Suprapubic skin (tissue), 4 donors: Measurements from ENCODE around the gene GDPD5. TPM values are rescaled to one million over a fixed set of nuclear protein-coding genes. Genes with fewer than 3 reads are reported as not detected.
A peak's percentile ranks its signal among the peaks of the same experiment; 100 is the strongest.

ENCODE experiments used
- DNase-seq, 2 donors: peaks; one replicate each; pipeline ENCODE4 v3.0.0-alpha.2; 2019; ENCODE audit warnings: low spot score in 2 of 2
- H3K27ac ChIP-seq: fragments of 200-600 bp; sonication (generic); one replicate; pipeline ENCODE4 v1.5.1; 2019
- H3K27me3 ChIP-seq: fragments of 200-600 bp; sonication (generic); one replicate; pipeline ENCODE4 v1.5.1; 2019
- H3K36me3 ChIP-seq: fragments of 200-600 bp; sonication (generic); one replicate; pipeline ENCODE4 v1.5.1; 2019
- H3K4me1 ChIP-seq: fragments of 200-600 bp; sonication (generic); one replicate; pipeline ENCODE4 v1.5.1; 2019
- H3K4me3 ChIP-seq: fragments of 200-600 bp; sonication (generic); one replicate; pipeline ENCODE4 v1.5.1; 2019; ENCODE audit warnings: mild to moderate bottlenecking
- H3K9me3 ChIP-seq: fragments of 200-600 bp; sonication (generic); one replicate; pipeline ENCODE4 v1.5.1; 2019
- CTCF ChIP-seq, 2 donors: fragments of 200-600 bp in 1 of 2; fragments of 450-650 bp in 1 of 2; sonication (generic) in 1 of 2; IDR thresholded peaks; one replicate each; pipeline ENCODE4 v1.5.1; 2016 to 2019; ENCODE audit warnings: antibody characterized with exemption in 2 of 2, mild to moderate bottlenecking in 1 of 2, moderate library complexity in 1 of 2
- EP300 ChIP-seq: sonication (generic); formaldehyde crosslinking; IDR thresholded peaks from one replicate; pipeline ENCODE4 v1.6.1; 2017; ENCODE audit warnings: antibody characterized with exemption
- POLR2A ChIP-seq, 2 donors: fragments of 450-650 bp; IDR thresholded peaks; one replicate each; pipeline ENCODE4 v1.6.1; 2017; ENCODE audit warnings: antibody characterized with exemption in 2 of 2, mild to moderate bottlenecking in 2 of 2, moderate library complexity in 2 of 2
- POLR2AphosphoS5 ChIP-seq, 3 donors: sonication (generic); formaldehyde crosslinking; IDR thresholded peaks; one replicate each; pipeline ENCODE4 v1.6.1; 2017; ENCODE audit warnings: antibody characterized with exemption in 3 of 3
- WGBS: methylation state at CpG from one replicate; pipeline ENCODE4 v1.1.5; 2018; 5-methylcytosine and 5-hydroxymethylcytosine counted together
- total RNA-seq, 4 donors: library from RNA; depleted of rRNA; stranded (reverse); fragments of >200 nt; gene quantifications; one replicate each; pipeline ENCODE4 v1.1.0, GENCODE V29; 2016

The GDPD5 gene
- total RNA-seq, 4 donors from 2014 or later, result 2.3 to 13.4 (median 5.4) TPM

GRCh38 chr11:75534259-75535069 lies 8.7 kb upstream of the GDPD5 start:
- H3K27ac ChIP-seq, result no peak overlapping the region
- no peak overlapping the region for H3K4me3 ChIP-seq
- no peaks in the 10 kb centered on the region for H3K9me3 ChIP-seq
- no peak for TF ChIP-seq CTCF (IDR thresholded peaks at IDR 0.05)
- no peak for TF ChIP-seq EP300
- TF ChIP-seq POLR2A (IDR thresholded peaks at IDR 0.05), result no peak
- no peak for TF ChIP-seq POLR2AphosphoS5 (IDR thresholded peaks at IDR 0.05)
- H3K4me1 ChIP-seq, result peaks cover 11% of the 10 kb centered on the region
- 35% methylated on average over 12 of the region's 15 CpGs for WGBS
- no peak for DNase-seq
- H3K27me3 ChIP-seq, result no peaks in the 10 kb centered on the region
- no peaks in the 10 kb centered on the region for H3K36me3 ChIP-seq

- no peak for DNase-seq
- TF ChIP-seq POLR2AphosphoS5 (IDR thresholded peaks at IDR 0.05) (no peak), EP300 (no peak), CTCF (IDR thresholded peaks at IDR 0.05) (no peak), POLR2A (IDR thresholded peaks at IDR 0.05) (no peak)
- H3K9me3 ChIP-seq, result no peaks in the 10 kb centered on the region
- no peak overlapping the region for H3K4me3 ChIP-seq
- H3K36me3 ChIP-seq, result no peaks in the 10 kb centered on the region
- 56% methylated on average over 1 of the region's 1 CpG for WGBS
- H3K4me1 ChIP-seq, result peaks cover 11% of the 10 kb centered on the region
- no peaks in the 10 kb centered on the region for H3K27me3 ChIP-seq
- no peak overlapping the region for H3K27ac ChIP-seq
These were observed 8.1 kb upstream of the GDPD5 start for GRCh38 chr11:75533896-75534258.

GRCh38 chr11:75532200-75533048 lies 6.7 kb upstream of the GDPD5 start:
- no peak overlapping the region for H3K4me3 ChIP-seq
- no peak overlapping the region for H3K27ac ChIP-seq
- H3K9me3 ChIP-seq, result no peaks in the 10 kb centered on the region
- no peaks in the 10 kb centered on the region for H3K27me3 ChIP-seq
- WGBS, result 44% methylated on average over 7 of the region's 7 CpGs
- TF ChIP-seq POLR2A (IDR thresholded peaks at IDR 0.05) (no peak), EP300 (no peak), CTCF (IDR thresholded peaks at IDR 0.05) (peak; percentile 79 to 86), POLR2AphosphoS5 (IDR thresholded peaks at IDR 0.05) (no peak)
- peaks cover 11% of the 10 kb centered on the region for H3K4me1 ChIP-seq
- no peaks in the 10 kb centered on the region for H3K36me3 ChIP-seq
- peak in 1 of 2 donors; percentile 82 for DNase-seq

- no peaks in the 10 kb centered on the region for H3K9me3 ChIP-seq
- DNase-seq, result no peak
- no peaks in the 10 kb centered on the region for H3K36me3 ChIP-seq
- no peak overlapping the region for H3K27ac ChIP-seq
- 79% methylated on average over 4 of the region's 4 CpGs for WGBS
- H3K4me3 ChIP-seq, result no peak overlapping the region
- H3K27me3 ChIP-seq, result no peaks in the 10 kb centered on the region
- TF ChIP-seq EP300 (no peak), CTCF (IDR thresholded peaks at IDR 0.05) (no peak), POLR2AphosphoS5 (IDR thresholded peaks at IDR 0.05) (no peak), POLR2A (IDR thresholded peaks at IDR 0.05) (no peak)
- H3K4me1 ChIP-seq, result peaks cover 14% of the 10 kb centered on the region
These were observed 5.6 kb upstream of the GDPD5 start for GRCh38 chr11:75531325-75531724.

- 65% methylated on average over 3 of the region's 3 CpGs for WGBS
- TF ChIP-seq POLR2A (IDR thresholded peaks at IDR 0.05) (no peak), EP300 (no peak)
- Histone ChIP-seq H3K27me3 (no peaks in the 10 kb centered on the region), H3K9me3 (no peaks in the 10 kb centered on the region), H3K27ac (no peak overlapping the region), H3K4me1 (peaks cover 19% of the 10 kb centered on the region), H3K36me3 (no peaks in the 10 kb centered on the region), H3K4me3 (no peak overlapping the region)
- no peak for DNase-seq
These were observed 4.8 kb upstream of the GDPD5 start for GRCh38 chr11:75530577-75530976.
